B cell (primary cell): ENCODE data around the gene RAB11FIP3. TPM values are rescaled to one million over a fixed set of nuclear protein-coding genes. Genes with fewer than 3 reads are reported as not detected.

Experiments used
- ATAC-seq: fragments of 200-7000 bp; cut with Tn5 transposase; one replicate; pipeline ENCODE4 v1.10.0; 2021; ENCODE audit warnings: low read depth, mild to moderate bottlenecking, moderate number of reproducible peaks, moderate library complexity
- CTCF ChIA-PET: fragments of 350-600 bp; sonication (Branson Sonifier 250); formaldehyde crosslinking; loops from one replicate; lab custom pipeline; 2021; ENCODE audit warnings: antibody characterized with exemption, inconsistent platforms; lab: Charles Lee
- POLR2A ChIA-PET: fragments of 350-600 bp; sonication (Branson Sonifier 250); formaldehyde crosslinking; loops from one replicate; lab custom pipeline; 2021; ENCODE audit warnings: antibody characterized with exemption; lab: Charles Lee
- DNase-seq: peaks from one replicate; pipeline ENCODE4 v3.0.0; 2013
- H2AFZ ChIP-seq: 2 replicates; pipeline ENCODE4 v1.6.1; 2012; ENCODE audit warnings: mild to moderate bottlenecking, low read depth, low read length; ENCODE audit not compliant: insufficient read depth, poor library complexity, severe bottlenecking
- H3K27ac ChIP-seq, 2 donors: 1 replicate in 1 of 2; 2 replicates in 1 of 2; pipeline ENCODE4 v1.5.1; 2012 to 2013; ENCODE audit warnings: low read length in 2 of 2, mild to moderate bottlenecking in 2 of 2, moderate library complexity in 1 of 2
- H3K27me3 ChIP-seq, 4 experiments: fragments of 200-600 bp in 1 of 4; sonication (generic) in 1 of 4; replicated peaks in 1 of 4; 1 replicate in 2 of 4; 2 replicates in 2 of 4; pipeline versions ENCODE4 v1.6.1 to v1.7.0; 2013 to 2016; ENCODE audit warnings: low read length in 3 of 4, mild to moderate bottlenecking in 2 of 4, mixed read lengths in 1 of 4, moderate library complexity in 1 of 4; ENCODE audit not compliant: insufficient read depth in 4 of 4, control insufficient read depth in 3 of 4; ENCODE audit errors: control extremely low read depth in 1 of 4
- H3K36me3 ChIP-seq, 2 experiments: replicated peaks in 1 of 2; 1 replicate in 1 of 2; 2 replicates in 1 of 2; pipeline versions ENCODE4 v1.6.1 to v1.7.1; 2013; ENCODE audit warnings: low read length in 1 of 2; ENCODE audit not compliant: insufficient read depth in 2 of 2, control insufficient read depth in 1 of 2; ENCODE audit errors: control extremely low read depth in 1 of 2, extremely low read depth in 1 of 2
- H3K4me1 ChIP-seq, 2 donors: fragments of 200-600 bp in 1 of 2; sonication (generic) in 1 of 2; 1 replicate in 1 of 2; 2 replicates in 1 of 2; pipeline versions ENCODE4 v1.5.1 to v1.6.1; 2013 to 2017; ENCODE audit warnings: low read length in 2 of 2; ENCODE audit not compliant: control insufficient read depth in 2 of 2, insufficient read depth in 2 of 2
- H3K4me2 ChIP-seq: replicated peaks from 2 replicates; pipeline ENCODE3; 2012; ENCODE audit warnings: mild to moderate bottlenecking, low read depth, low read length; ENCODE audit not compliant: poor library complexity, severe bottlenecking
- H3K4me3 ChIP-seq, 5 experiments: fragments of 200-600 bp in 1 of 5; sonication (generic) in 1 of 5; 1 replicate in 3 of 5; 2 replicates in 2 of 5; pipeline versions ENCODE4 v1.5.1 to v1.7.0; 2011 to 2016; ENCODE audit warnings: low read length in 4 of 5, mild to moderate bottlenecking in 4 of 5, low read depth in 2 of 5, control low read depth in 1 of 5, moderate library complexity in 1 of 5; ENCODE audit not compliant: insufficient read depth in 1 of 5; ENCODE audit errors: control extremely low read depth in 1 of 5, extremely low read depth in 1 of 5
- H3K79me2 ChIP-seq: fragments of 200-600 bp; sonication (generic); one replicate; pipeline ENCODE4 v1.6.0; 2016; ENCODE audit warnings: low read length; ENCODE audit not compliant: control insufficient read depth, insufficient read depth
- H3K9ac ChIP-seq: fragments of 200-600 bp; sonication (generic); 2 replicates; pipeline ENCODE4 v1.6.1; 2017; ENCODE audit warnings: mild to moderate bottlenecking, low read length, moderate library complexity
- H3K9me3 ChIP-seq, 3 donors: one replicate each; pipeline versions ENCODE4 v1.6.1 to v1.7.1; 2013; ENCODE audit warnings: low read length in 2 of 3; ENCODE audit not compliant: control insufficient read depth in 2 of 3, insufficient read depth in 1 of 3; ENCODE audit errors: control extremely low read depth in 1 of 3
- H4K20me1 ChIP-seq: 2 replicates; pipeline ENCODE4 v1.6.0; 2012; ENCODE audit warnings: mild to moderate bottlenecking, low read length; ENCODE audit not compliant: insufficient read depth, control insufficient read depth, poor library complexity, severe bottlenecking
- H3K27ac Mint-ChIP-seq: one replicate; pipeline ENCODE4 v1.8.0; 2021; ENCODE audit warnings: mixed read lengths
- H3K27me3 Mint-ChIP-seq: one replicate; pipeline ENCODE4 v1.8.0; 2021; ENCODE audit warnings: mixed read lengths
- H3K4me1 Mint-ChIP-seq: one replicate; pipeline ENCODE4 v1.8.0; 2021; ENCODE audit warnings: mixed read lengths
- H3K4me3 Mint-ChIP-seq: one replicate; pipeline ENCODE4 v1.8.0; 2021; ENCODE audit warnings: mixed read lengths
- H3K9me3 Mint-ChIP-seq: one replicate; pipeline ENCODE4 v1.8.0; 2022; ENCODE audit warnings: mixed read lengths; ENCODE audit not compliant: insufficient read depth
- CTCF ChIP-seq: fragments of 200-600 bp; IDR thresholded peaks from one replicate; pipeline ENCODE4 v1.8.0; 2022; ENCODE audit warnings: antibody characterized with exemption, mild to moderate bottlenecking
- EZH2 ChIP-seq: IDR thresholded peaks from 2 replicates; pipeline ENCODE4 v1.6.1; 2012; ENCODE audit warnings: borderline replicate concordance, low read depth, mild to moderate bottlenecking, moderate library complexity, low read length; ENCODE audit not compliant: insufficient read depth, poor library complexity, severe bottlenecking
- WGBS: methylation state at CpG from one replicate; pipeline ENCODE4 v1.1.5; 2013; ENCODE audit warnings: missing lambda C conversion rate; ENCODE audit not compliant: insufficient coverage; 5-methylcytosine and 5-hydroxymethylcytosine counted together
- intact Hi-C: fragments of 100-400 bp; cut with micrococcal nuclease; formaldehyde crosslinking; loops from one replicate; pipeline ENCODE4 v1.10.0; 2022
- polyA plus RNA-seq: library from polyadenylated mRNA; depleted of rRNA; stranded (reverse); fragments of >200 nt; gene quantifications from 2 replicates; pipeline ENCODE4 v1.2.3, GENCODE V29; 2012
- total RNA-seq, 2 donors: library from RNA; stranded (reverse); fragments of 120-200 nt in 1 of 2; gene quantifications; 1 replicate in 1 of 2; 2 replicates in 1 of 2; pipeline versions ENCODE4 v1.2.3 to v1.2.4, GENCODE V29; 2013 to 2022

RAB11FIP3 gene
- total and polyA plus RNA-seq, 2 donors (not counting 1 experiment from before 2014, with no cell fraction given) = 24.3 to 57.2 TPM

DNA sequence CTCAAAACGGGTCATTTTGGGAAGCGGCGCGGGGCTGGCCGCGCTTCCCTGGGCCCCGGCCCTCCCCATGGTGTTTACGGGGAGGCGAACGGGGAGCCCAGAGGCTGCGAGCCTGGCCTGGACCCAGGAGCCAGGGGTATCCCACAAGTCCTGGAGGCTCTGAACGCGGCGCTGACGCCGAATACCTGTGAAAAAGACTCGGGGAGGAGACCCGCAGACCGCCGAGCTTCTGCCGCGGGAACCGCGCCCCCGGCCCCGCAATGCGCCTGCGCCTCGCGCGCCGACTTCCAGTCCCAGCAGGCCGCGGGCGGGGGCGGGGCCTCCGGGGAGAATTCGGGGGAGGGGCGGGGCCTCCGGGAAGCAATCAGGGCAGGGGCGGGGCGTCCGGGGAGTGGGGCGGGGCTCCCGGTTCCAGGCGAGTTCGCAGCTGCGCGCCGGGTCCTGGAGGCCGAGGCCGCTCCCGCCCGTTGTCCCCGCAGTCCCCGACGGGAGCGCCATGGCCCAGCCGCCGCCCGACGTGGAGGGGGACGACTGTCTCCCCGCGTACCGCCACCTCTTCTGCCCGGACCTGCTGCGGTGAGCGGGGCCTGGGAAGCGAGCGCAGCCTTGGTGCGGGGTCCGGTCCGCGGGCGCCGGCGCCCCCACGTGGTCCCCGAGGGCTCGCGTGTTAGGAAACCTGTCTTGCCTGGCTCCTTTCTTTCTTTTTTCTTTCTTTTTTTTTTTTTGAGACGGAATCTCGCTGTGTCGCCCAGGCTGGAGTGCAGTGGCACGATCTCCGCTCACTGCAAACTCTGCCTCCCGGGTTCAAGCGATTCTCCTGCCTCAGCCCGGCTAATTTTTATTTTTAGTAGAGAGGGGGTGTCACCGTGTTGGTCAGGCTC, 23.7 kb upstream of the RAB11FIP3 start, which contains the start of gene DECR2:
TSS of gene DECR2 (plus strand) at position 418 of the 881 bp plus-strand sequence. CDS start at position 497, 79 bp downstream.
- H3K4me3 Mint-ChIP-seq = peak within 1 kb of the TSS; percentile 99
- Histone ChIP-seq H4K20me1 (peaks cover 7% of the 10 kb centered on the region), H3K4me3 (peak within 1 kb of the TSS; percentile 57 to 94 (median 91)), H3K36me3 (peaks cover 0 to 6% of the 10 kb centered on the region in 2 experiments), H3K9ac (peak within 1 kb of the TSS; percentile 95), H3K4me2 (peak within 1 kb of the TSS; percentile 79), H3K27me3 (no peaks in the 10 kb centered on the region), H3K27ac (peak within 1 kb of the TSS; percentile 78 to 90), H2AFZ (peak within 1 kb of the TSS; percentile 93), H3K4me1 (peaks cover 13 to 20% of the 10 kb centered on the region in 2 donors), H3K9me3 (peaks cover 0 to under 1% (median 0%) of the 10 kb centered on the region in 3 donors), H3K79me2 (no peaks in the 10 kb centered on the region)
- no peaks in the 10 kb centered on the region for H3K9me3 Mint-ChIP-seq
- peaks cover 14% of the 10 kb centered on the region for H3K4me1 Mint-ChIP-seq
- CTCF ChIA-PET = interaction anchor here (0.6 to 2.8 kb wide), 10 partner anchors 9 to 1381 kb away, joined by 3 to 19 read pairs (median 3); partner anchors contain the start of genes AXIN1, MRPL28, NUBP2 and RAB11FIP3
- no peaks in the 10 kb centered on the region for H3K27me3 Mint-ChIP-seq
- intact Hi-C loops = loop anchor here (1.0 to 5.0 kb wide), 5 partner anchors 24 to 1211 kb away; partner anchors contain the start of genes CRAMP1, IFT140, MRPL28 and RAB11FIP3
- POLR2A ChIA-PET = interaction anchor here (0.5 to 2.6 kb wide), 9 partner anchors 10 to 262 kb away, joined by 3 to 24 read pairs (median 8); partner anchors contain the start of genes AXIN1, CAPN15, MRPL28 and PGAP6
- 1% methylated on average over 90 of the region's 91 CpGs for WGBS
- ATAC-seq = peak; percentile 82
- no peak for TF ChIP-seq EZH2
- peak; percentile 76 for TF ChIP-seq CTCF
- peak; percentile 94 for DNase-seq
- H3K27ac Mint-ChIP-seq = peak within 1 kb of the TSS; percentile 100
